HepG2 (cell line): ENCODE measurements around the gene STK24. TPM values are rescaled to one million over a fixed set of nuclear protein-coding genes. Genes with fewer than 3 reads are reported as not detected.

Source experiments
- ADNP ChIP-seq: sonication (generic); formaldehyde crosslinking; IDR thresholded peaks from 2 replicates; pipeline ENCODE4 v1.4.0; 2020; ENCODE audit warnings: missing genetic modification reagents
- FOXJ3 ChIP-seq: sonication (generic); formaldehyde crosslinking; IDR thresholded peaks from 2 replicates; pipeline ENCODE4 v1.4.0; 2020; ENCODE audit warnings: missing genetic modification reagents, mild to moderate bottlenecking, borderline replicate concordance
- HDAC2 ChIP-seq: sonication (generic); formaldehyde crosslinking; IDR thresholded peaks from 2 replicates; pipeline ENCODE4 v1.4.0; 2020; ENCODE audit warnings: missing genetic modification reagents
- MIER2 ChIP-seq: IDR thresholded peaks from 2 replicates; pipeline ENCODE4 v1.6.1; 2016; ENCODE audit warnings: missing biosample characterization, missing genetic modification reagents
- NR2F6 ChIP-seq, 2 experiments: IDR thresholded peaks; 2 replicates each; pipeline ENCODE4 v1.6.1; 2016; ENCODE audit warnings: antibody characterized with exemption in 1 of 2, mild to moderate bottlenecking in 1 of 2
- RFXAP ChIP-seq: sonication (generic); formaldehyde crosslinking; IDR thresholded peaks from 2 replicates; pipeline ENCODE4 v1.4.0; 2020; ENCODE audit warnings: missing genetic modification reagents, borderline replicate concordance
- ZMYM4 ChIP-seq: sonication (generic); formaldehyde crosslinking; IDR thresholded peaks from 2 replicates; pipeline ENCODE4 v1.8.1; 2023; ENCODE audit warnings: mild to moderate bottlenecking, missing genetic modification reagents
- ZNF274 ChIP-seq: sonication (generic); formaldehyde crosslinking; IDR thresholded peaks from 2 replicates; pipeline ENCODE4 v1.5.1; 2020; ENCODE audit warnings: mild to moderate bottlenecking, missing genetic modification reagents
- ZNF629 ChIP-seq: sonication (generic); formaldehyde crosslinking; conservative IDR thresholded peaks from 2 replicates; pipeline ENCODE4 v1.5.0; 2020; ENCODE audit warnings: missing genetic modification reagents
- polyA plus RNA-seq, 8 experiments: library from polyadenylated mRNA; depleted of rRNA in 3 of 8; stranded (reverse) in 7 of 8; unstranded in 1 of 8; fragments of >200 nt; fragmentation: Illumina TruSeq in 4 of 8; extraction: Trizol in 4 of 8; gene quantifications; 2 replicates each; pipeline versions ENCODE4 v1.2.1 to v1.2.3, GENCODE V29; 2011 to 2016; ENCODE audit warnings: low read depth in 4 of 8, missing spikeins in 1 of 8, mixed read lengths in 1 of 8; ENCODE audit not compliant: insufficient read depth in 1 of 8
- total RNA-seq, 5 experiments: library from RNA; depleted of rRNA; stranded (reverse); fragments of >200 nt; fragmentation: Illumina TruSeq; extraction: Trizol; gene quantifications; 2 replicates each; pipeline ENCODE4 v1.2.3, GENCODE V29; 2016; ENCODE audit warnings: low read depth in 1 of 5
- TF ChIP-seq, protein P1 (sequence below), 2 experiments: fragments of 450-650 bp in 1 of 2; sonication (generic) in 1 of 2; formaldehyde crosslinking; IDR thresholded peaks; 2 replicates each; pipeline versions ENCODE4 v1.5.0 to v1.8.0; 2020 to 2022; ENCODE audit warnings: mild to moderate bottlenecking in 1 of 2, missing genetic modification reagents in 1 of 2
- TF ChIP-seq, protein P2 (sequence below): sonication (generic); formaldehyde crosslinking; IDR thresholded peaks from 2 replicates; pipeline ENCODE4 v1.4.0; 2020; ENCODE audit warnings: missing genetic modification reagents
- TF ChIP-seq, protein P3 (sequence below): sonication (generic); formaldehyde crosslinking; IDR thresholded peaks from 2 replicates; pipeline ENCODE4 v1.5.1; 2020; ENCODE audit warnings: mild to moderate bottlenecking, moderate library complexity, missing genetic modification reagents
- TF ChIP-seq, protein P4 (sequence below): sonication (generic); formaldehyde crosslinking; IDR thresholded peaks from 2 replicates; pipeline ENCODE4 v1.9.0; 2021; ENCODE audit warnings: missing genetic modification reagents, borderline replicate concordance

The STK24 gene
- total and polyA plus RNA-seq, 2 of the 13 experiments (the other 11 are each of a cell fraction or from before 2014, with no cell fraction given), result 51.3 to 73.0 TPM

DNA sequence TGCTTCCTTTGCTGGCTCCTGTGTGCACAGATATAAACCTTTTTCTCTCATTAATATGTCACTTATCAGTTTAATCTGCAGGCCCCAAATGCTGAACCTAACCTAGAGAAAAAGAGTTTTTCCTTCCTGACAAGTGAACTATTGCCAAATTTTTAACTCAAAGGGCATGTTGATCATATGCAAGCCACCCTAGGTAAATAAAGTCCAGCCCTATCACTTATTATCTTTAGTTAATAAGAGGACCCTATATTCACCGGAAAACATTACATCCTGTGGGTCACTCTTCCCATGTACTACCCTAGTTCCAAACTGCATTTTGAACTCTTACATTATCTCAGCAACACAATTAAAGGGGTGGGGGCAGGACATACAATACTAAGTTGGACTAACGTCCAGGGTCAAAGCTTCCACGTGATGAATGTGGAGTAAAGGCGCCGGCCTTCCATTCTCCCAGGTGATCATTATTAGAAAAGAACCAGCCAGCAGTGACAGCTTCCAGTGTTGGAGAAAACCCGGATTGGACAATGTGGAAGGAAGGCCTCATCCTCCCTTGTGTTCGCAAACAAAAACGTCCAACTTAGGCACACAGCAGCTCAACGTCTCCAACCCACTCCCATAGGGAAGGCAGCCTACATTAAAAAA lies 86.6 kb downstream of the STK24 start (continued):
- TF ChIP-seq, protein P1, sequence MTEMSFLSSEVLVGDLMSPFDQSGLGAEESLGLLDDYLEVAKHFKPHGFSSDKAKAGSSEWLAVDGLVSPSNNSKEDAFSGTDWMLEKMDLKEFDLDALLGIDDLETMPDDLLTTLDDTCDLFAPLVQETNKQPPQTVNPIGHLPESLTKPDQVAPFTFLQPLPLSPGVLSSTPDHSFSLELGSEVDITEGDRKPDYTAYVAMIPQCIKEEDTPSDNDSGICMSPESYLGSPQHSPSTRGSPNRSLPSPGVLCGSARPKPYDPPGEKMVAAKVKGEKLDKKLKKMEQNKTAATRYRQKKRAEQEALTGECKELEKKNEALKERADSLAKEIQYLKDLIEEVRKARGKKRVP (CRISPR knock-in tag; IDR thresholded peaks at IDR 0.05), result 0 out of 4 replicates have a peak, but pooled peaks of 1 of the 2 experiments have one; percentile 23
- 0 out of 2 replicates have a peak, but pooled peaks have one; percentile 23 for TF ChIP-seq ZNF629
- no peak for TF ChIP-seq ADNP (CRISPR knock-in tag)
- peak; percentile 75; the same call in 1 of the 2 replicates for TF ChIP-seq FOXJ3 (CRISPR knock-in tag)
- TF ChIP-seq ZNF274, result no peak
- TF ChIP-seq RFXAP (CRISPR knock-in tag), result 0 out of 2 replicates have a peak, but pooled peaks have one; percentile 26
- TF ChIP-seq MIER2 (CRISPR knock-in tag), result no peak
- TF ChIP-seq, protein P2, sequence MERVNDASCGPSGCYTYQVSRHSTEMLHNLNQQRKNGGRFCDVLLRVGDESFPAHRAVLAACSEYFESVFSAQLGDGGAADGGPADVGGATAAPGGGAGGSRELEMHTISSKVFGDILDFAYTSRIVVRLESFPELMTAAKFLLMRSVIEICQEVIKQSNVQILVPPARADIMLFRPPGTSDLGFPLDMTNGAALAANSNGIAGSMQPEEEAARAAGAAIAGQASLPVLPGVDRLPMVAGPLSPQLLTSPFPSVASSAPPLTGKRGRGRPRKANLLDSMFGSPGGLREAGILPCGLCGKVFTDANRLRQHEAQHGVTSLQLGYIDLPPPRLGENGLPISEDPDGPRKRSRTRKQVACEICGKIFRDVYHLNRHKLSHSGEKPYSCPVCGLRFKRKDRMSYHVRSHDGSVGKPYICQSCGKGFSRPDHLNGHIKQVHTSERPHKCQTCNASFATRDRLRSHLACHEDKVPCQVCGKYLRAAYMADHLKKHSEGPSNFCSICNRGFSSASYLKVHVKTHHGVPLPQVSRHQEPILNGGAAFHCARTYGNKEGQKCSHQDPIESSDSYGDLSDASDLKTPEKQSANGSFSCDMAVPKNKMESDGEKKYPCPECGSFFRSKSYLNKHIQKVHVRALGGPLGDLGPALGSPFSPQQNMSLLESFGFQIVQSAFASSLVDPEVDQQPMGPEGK, result peak; percentile 84
- TF ChIP-seq, protein P3, sequence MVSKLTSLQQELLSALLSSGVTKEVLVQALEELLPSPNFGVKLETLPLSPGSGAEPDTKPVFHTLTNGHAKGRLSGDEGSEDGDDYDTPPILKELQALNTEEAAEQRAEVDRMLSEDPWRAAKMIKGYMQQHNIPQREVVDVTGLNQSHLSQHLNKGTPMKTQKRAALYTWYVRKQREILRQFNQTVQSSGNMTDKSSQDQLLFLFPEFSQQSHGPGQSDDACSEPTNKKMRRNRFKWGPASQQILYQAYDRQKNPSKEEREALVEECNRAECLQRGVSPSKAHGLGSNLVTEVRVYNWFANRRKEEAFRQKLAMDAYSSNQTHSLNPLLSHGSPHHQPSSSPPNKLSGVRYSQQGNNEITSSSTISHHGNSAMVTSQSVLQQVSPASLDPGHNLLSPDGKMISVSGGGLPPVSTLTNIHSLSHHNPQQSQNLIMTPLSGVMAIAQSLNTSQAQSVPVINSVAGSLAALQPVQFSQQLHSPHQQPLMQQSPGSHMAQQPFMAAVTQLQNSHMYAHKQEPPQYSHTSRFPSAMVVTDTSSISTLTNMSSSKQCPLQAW, result 0 out of 2 replicates have a peak, but pooled peaks have one; percentile 28
- TF ChIP-seq ZMYM4 (CRISPR knock-in tag), result no peak
- peak; percentile 79; the same call in 1 of the 2 replicates for TF ChIP-seq NR2F6 (IDR thresholded peaks at IDR 0.05)
- TF ChIP-seq NR2F6 (CRISPR knock-in tag; IDR thresholded peaks at IDR 0.05), result no peak; the same call in 1 of the 2 replicates
- TF ChIP-seq, protein P4, sequence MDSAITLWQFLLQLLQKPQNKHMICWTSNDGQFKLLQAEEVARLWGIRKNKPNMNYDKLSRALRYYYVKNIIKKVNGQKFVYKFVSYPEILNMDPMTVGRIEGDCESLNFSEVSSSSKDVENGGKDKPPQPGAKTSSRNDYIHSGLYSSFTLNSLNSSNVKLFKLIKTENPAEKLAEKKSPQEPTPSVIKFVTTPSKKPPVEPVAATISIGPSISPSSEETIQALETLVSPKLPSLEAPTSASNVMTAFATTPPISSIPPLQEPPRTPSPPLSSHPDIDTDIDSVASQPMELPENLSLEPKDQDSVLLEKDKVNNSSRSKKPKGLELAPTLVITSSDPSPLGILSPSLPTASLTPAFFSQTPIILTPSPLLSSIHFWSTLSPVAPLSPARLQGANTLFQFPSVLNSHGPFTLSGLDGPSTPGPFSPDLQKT (CRISPR knock-in tag), result no peak
- TF ChIP-seq HDAC2, result peak; percentile 38; the same call in 1 of the 2 replicates
